ENCODE results near the gene DBNDD2. TPM values are rescaled to one million over a fixed set of nuclear protein-coding genes. Genes with fewer than 3 reads are reported as not detected.

Gene DBNDD2
- total RNA-seq, 1 experiment from 2014 or later: 113 TPM

DNA sequence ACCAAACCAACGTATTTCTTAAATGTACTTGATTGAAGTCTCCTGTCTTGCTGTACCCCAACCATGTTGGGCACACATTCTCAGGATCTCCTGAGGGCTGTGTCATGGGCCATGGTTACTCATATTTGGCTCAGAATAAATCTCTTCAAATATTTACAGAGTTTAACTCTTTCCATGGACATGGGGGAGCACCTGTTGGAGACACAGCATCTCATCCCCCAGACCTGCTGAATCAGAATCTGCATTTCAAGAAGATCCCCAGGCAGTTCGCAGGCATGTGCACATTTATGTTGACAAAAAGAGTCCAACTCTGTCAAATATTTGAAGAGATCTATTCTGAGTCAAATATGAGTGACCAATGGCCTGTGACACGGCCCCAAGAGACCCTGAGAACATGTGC lies 32.3 kb downstream of the DBNDD2 start:
- no peak for DNase-seq
- peaks cover 7% of the 10 kb centered on the region for H3K36me3 Mint-ChIP-seq (ENCODE audit: insufficient read depth, unreplicated experiment)
- TF ChIP-seq CTCF (IDR thresholded peaks at IDR 0.05; ENCODE audit: unreplicated experiment): no peak
- CTCF ChIA-PET: no interaction called here
- peaks cover 8% of the 10 kb centered on the region for H3K27me3 Mint-ChIP-seq (ENCODE audit: unreplicated experiment)
- BruUV-seq (replicated peaks): no TSS peak
- H3K4me1 Mint-ChIP-seq (ENCODE audit: low read depth, unreplicated experiment): peaks cover 27% of the 10 kb centered on the region
- no peak overlapping the region for H3K27ac Mint-ChIP-seq (ENCODE audit: unreplicated experiment)
- intact Hi-C loops (cut with micrococcal nuclease; ENCODE audit: unreplicated experiment): no loop called here
- no peak overlapping the region for H3K4me3 Mint-ChIP-seq (ENCODE audit: low read depth, unreplicated experiment)
- H3K9me3 Mint-ChIP-seq (ENCODE audit: low read depth, unreplicated experiment): no peaks in the 10 kb centered on the region

- H3K27ac Mint-ChIP-seq (ENCODE audit: unreplicated experiment): no peak overlapping the region
- H3K36me3 Mint-ChIP-seq (ENCODE audit: insufficient read depth, unreplicated experiment): peaks cover 7% of the 10 kb centered on the region
- no peaks in the 10 kb centered on the region for H3K9me3 Mint-ChIP-seq (ENCODE audit: low read depth, unreplicated experiment)
- DNase-seq: no peak
- no TSS peak for BruUV-seq (replicated peaks)
- CTCF ChIA-PET: no interaction called here
- intact Hi-C loops (cut with micrococcal nuclease; ENCODE audit: unreplicated experiment): no loop called here
- TF ChIP-seq CTCF (IDR thresholded peaks at IDR 0.05; ENCODE audit: unreplicated experiment): no peak
- no peak overlapping the region for H3K4me3 Mint-ChIP-seq (ENCODE audit: low read depth, unreplicated experiment)
- peaks cover 33% of the 10 kb centered on the region for H3K4me1 Mint-ChIP-seq (ENCODE audit: low read depth, unreplicated experiment)
- peaks cover 14% of the 10 kb centered on the region for H3K27me3 Mint-ChIP-seq (ENCODE audit: unreplicated experiment)
Observed at GRCh38 chr20:45440891-45441685, 33.0 kb downstream of the DBNDD2 start.

GRCh38 chr20:45441746-45442145 lies 33.7 kb downstream of the DBNDD2 start:
- DNase-seq: no peak
- no peak overlapping the region for H3K27ac Mint-ChIP-seq (ENCODE audit: unreplicated experiment)

DNA sequence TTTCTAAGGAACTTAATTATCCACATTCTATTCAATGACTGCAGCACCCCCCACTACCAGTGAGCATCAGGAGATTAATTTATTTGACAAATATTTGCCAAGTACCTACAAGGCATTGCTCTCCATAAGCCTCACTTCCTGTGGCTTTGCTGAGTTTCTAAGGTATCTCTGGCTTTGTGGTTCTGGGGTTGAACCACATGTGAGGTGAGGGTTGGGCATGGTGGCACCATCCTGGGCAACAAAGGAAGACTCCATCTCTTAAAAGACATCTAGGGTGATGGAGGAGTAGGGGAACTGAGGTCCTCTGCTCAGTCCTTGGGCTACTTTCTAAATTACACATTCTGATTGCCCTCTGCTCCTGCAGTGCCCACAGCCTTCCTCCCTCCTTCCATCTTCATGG lies 36.0 kb downstream of the DBNDD2 start:
- Mint-ChIP-seq H3K27ac (ENCODE audit: unreplicated experiment) (no peak overlapping the region), H3K27me3 (ENCODE audit: unreplicated experiment) (peaks cover 30% of the 10 kb centered on the region), H3K9me3 (ENCODE audit: low read depth, unreplicated experiment) (no peaks in the 10 kb centered on the region), H3K36me3 (ENCODE audit: insufficient read depth, unreplicated experiment) (peaks cover 6% of the 10 kb centered on the region), H3K4me3 (ENCODE audit: low read depth, unreplicated experiment) (no peak overlapping the region), H3K4me1 (ENCODE audit: low read depth, unreplicated experiment) (peaks cover 47% of the 10 kb centered on the region)
- BruUV-seq (replicated peaks): no TSS peak
- intact Hi-C loops (cut with micrococcal nuclease; ENCODE audit: unreplicated experiment): no loop called here
- no peak for DNase-seq
- no peak for TF ChIP-seq CTCF (IDR thresholded peaks at IDR 0.05; ENCODE audit: unreplicated experiment)
- CTCF ChIA-PET: interaction anchor here (0.8 kb wide), 1 partner anchor 70 kb away, joined by 3 read pairs; no protein-coding TSS in a partner anchor

More at GRCh38 chr20:45441746-45442145, 33.7 kb downstream of the DBNDD2 start:
- Mint-ChIP-seq H3K9me3 (ENCODE audit: low read depth, unreplicated experiment) (no peaks in the 10 kb centered on the region), H3K4me1 (ENCODE audit: low read depth, unreplicated experiment) (peaks cover 33% of the 10 kb centered on the region), H3K4me3 (ENCODE audit: low read depth, unreplicated experiment) (no peak overlapping the region), H3K36me3 (ENCODE audit: insufficient read depth, unreplicated experiment) (peaks cover 4% of the 10 kb centered on the region), H3K27me3 (ENCODE audit: unreplicated experiment) (peaks cover 16% of the 10 kb centered on the region)
- CTCF ChIA-PET: no interaction called here
- BruUV-seq (replicated peaks): no TSS peak
- intact Hi-C loops (cut with micrococcal nuclease; ENCODE audit: unreplicated experiment): no loop called here
- TF ChIP-seq CTCF (IDR thresholded peaks at IDR 0.05; ENCODE audit: unreplicated experiment): no peak
